HL-60 (cell line): ENCODE data around the gene PPM1J.

Experiments used
- TF ChIP-seq, protein P1 (sequence below): IDR thresholded peaks from one replicate; pipeline ENCODE4 v1.5.1; 2011; ENCODE audit warnings: low read length, control low read depth, inconsistent platforms; ENCODE audit not compliant: insufficient read depth
- TF ChIP-seq, protein P2 (sequence below): IDR thresholded peaks from 2 replicates; pipeline ENCODE4 v1.6.1; 2012; ENCODE audit warnings: low read depth; ENCODE audit not compliant: insufficient replicate concordance

DNA sequence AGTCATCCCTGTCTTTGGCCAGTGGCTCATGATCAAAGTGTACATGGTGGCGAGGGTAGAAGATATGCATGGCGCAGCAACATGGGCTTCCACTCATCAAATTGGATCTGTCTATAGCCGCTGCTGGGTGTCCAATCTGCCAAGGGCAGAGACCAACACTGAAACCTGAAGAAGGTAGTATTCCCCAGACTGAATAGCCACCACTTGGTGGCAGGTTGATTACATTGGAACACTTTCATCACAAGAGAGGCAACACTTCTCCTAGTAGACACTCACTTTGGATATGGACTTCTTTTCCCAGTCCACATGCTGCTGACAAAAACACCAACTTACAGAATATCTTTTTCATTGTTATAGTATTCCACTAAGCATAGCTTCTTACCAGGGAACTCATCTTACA lies 22.4 kb upstream of the PPM1J start:
- TF ChIP-seq, protein P1, sequence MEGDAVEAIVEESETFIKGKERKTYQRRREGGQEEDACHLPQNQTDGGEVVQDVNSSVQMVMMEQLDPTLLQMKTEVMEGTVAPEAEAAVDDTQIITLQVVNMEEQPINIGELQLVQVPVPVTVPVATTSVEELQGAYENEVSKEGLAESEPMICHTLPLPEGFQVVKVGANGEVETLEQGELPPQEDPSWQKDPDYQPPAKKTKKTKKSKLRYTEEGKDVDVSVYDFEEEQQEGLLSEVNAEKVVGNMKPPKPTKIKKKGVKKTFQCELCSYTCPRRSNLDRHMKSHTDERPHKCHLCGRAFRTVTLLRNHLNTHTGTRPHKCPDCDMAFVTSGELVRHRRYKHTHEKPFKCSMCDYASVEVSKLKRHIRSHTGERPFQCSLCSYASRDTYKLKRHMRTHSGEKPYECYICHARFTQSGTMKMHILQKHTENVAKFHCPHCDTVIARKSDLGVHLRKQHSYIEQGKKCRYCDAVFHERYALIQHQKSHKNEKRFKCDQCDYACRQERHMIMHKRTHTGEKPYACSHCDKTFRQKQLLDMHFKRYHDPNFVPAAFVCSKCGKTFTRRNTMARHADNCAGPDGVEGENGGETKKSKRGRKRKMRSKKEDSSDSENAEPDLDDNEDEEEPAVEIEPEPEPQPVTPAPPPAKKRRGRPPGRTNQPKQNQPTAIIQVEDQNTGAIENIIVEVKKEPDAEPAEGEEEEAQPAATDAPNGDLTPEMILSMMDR: no peak
- TF ChIP-seq, protein P2, sequence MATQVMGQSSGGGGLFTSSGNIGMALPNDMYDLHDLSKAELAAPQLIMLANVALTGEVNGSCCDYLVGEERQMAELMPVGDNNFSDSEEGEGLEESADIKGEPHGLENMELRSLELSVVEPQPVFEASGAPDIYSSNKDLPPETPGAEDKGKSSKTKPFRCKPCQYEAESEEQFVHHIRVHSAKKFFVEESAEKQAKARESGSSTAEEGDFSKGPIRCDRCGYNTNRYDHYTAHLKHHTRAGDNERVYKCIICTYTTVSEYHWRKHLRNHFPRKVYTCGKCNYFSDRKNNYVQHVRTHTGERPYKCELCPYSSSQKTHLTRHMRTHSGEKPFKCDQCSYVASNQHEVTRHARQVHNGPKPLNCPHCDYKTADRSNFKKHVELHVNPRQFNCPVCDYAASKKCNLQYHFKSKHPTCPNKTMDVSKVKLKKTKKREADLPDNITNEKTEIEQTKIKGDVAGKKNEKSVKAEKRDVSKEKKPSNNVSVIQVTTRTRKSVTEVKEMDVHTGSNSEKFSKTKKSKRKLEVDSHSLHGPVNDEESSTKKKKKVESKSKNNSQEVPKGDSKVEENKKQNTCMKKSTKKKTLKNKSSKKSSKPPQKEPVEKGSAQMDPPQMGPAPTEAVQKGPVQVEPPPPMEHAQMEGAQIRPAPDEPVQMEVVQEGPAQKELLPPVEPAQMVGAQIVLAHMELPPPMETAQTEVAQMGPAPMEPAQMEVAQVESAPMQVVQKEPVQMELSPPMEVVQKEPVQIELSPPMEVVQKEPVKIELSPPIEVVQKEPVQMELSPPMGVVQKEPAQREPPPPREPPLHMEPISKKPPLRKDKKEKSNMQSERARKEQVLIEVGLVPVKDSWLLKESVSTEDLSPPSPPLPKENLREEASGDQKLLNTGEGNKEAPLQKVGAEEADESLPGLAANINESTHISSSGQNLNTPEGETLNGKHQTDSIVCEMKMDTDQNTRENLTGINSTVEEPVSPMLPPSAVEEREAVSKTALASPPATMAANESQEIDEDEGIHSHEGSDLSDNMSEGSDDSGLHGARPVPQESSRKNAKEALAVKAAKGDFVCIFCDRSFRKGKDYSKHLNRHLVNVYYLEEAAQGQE: no peak
